NOMO-1 treated with dmso at 0.1 percent for 144 hours (cell line): ENCODE results near the gene TPGS1.
A peak's percentile ranks its signal among the peaks of the same experiment; 100 is the strongest.

ENCODE experiments used
- DNase-seq: peaks from one replicate; lab custom pipeline; 2025; ENCODE audit not compliant: unreplicated experiment; lab: John Stamatoyannopoulos, UW

Gene TPGS1

DNA sequence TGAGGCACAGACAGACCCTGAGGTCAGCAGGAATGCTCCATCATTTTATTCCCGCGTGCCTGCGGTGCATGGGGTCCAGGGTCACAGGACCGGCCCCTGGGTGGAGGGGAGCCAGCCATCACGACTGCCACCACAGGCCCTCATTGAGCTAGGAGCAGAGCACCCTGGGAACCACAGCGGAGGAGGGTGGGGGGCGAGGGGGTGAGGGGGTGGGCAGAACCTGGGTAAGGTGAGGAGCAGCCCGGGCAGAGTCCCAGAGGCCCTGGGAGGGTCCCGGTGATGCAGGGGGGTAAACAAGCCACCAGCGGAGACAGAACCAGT, 12.3 kb upstream of the TPGS1 start:
- no peak for DNase-seq

DNA sequence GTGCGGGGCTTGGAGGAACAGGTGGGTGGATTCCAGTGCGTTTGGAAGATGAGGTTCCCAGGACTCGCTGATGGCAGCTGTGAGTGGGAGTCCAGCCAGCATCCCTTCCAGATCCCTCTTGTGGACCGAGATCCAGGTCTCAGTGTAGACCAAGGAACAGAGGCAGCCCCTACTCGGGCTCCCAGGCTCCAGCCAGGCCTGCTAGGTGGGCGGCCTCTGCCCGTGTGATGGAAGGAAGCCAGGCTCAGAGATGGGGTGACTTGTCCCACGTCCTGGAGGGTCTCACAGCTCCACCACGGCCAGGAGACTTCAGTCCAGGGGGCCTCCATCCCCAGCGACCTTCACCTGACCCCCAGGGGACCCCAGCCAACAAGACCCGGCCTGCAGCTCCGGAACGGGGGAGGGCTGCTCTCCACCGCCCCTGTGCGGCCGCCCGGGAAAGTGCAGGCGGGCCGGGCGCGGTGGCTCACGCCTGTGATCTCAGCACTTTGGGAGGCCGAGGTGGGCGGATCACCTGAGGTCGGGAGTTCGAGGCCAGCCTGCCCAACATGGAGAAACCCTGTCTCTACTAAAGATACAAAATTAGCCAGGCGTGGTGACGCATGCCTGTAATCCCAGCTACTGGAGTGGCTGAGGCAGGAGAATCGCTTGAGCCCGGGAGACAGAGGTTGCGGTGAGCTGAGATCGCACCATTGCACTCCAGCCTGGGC, 11.7 kb upstream of the TPGS1 start:
- no peak for DNase-seq

DNA sequence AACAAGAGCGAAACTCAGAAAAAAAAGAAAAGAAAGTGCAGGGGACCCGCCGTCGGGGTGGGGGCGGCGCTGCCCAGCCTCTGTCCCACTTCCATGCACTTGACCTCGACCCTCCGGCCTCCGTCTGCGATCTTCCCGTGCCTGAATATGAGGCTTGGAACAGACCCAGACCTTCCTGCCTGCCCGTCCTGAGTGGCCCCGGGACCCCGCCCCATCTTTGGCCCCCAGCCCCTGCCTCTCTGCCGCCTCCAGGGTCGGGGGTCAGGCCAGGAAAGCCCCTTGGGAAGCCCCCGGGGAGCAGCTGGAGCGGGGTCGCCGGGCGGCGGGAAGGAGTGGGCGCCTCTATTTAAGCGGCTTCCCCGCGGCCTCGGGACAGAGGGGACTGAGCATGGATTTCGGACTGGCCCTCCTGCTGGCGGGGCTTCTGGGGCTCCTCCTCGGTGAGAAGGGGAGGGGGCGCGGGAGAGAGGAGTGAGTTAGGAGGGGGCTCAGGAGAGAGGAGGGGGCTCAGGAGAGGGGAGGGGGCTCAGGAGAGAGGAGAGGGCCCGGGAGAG, 11.1 kb upstream of the TPGS1 start, which contains the start of gene MADCAM1:
Gene MADCAM1, plus strand, starts transcription at position 375 of the 554 bp plus-strand sequence. Its CDS starts 14 bp downstream, at position 389.
- no peak for DNase-seq

DNA sequence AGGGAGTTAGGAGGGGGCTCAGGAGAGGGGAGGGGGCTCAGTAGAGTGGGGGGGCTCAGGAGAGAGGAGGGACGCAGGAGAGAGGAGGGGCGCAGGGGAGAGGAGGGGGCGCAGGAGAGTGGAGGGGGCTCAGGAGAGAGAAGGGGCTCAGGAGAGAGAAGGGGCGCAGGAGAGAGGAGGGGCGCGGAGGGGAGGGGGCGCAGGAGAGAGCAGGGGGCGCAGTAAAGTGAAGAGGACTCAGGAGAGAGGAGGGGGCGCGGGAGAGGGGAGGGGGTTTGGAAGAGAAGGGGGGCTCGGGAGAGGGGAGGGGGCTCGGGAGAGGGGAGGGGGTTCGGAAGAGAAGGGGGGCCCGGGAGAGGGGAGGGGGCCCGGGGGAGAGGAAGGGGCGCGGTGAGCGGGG, 10.3 kb upstream of the TPGS1 start:
- no peak for DNase-seq

DNA sequence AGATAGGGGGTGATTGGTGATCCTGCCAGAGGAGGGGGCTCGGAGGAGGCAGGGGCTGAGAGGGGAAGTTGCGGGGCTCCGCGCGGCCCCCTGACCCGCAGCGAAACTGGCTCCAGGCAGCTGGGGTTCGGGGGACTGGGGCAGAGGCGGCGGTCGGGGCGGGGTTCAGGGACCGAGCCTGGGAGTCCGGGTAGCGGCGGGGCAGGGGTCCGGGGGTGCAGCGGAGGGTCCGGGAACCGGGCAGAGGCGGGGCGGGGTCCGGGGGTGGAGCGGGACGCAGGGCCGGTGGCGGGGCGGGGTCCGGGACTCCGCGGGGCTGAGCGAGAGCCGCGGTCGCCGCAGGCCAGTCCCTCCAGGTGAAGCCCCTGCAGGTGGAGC, 9.8 kb upstream of the TPGS1 start:
- no peak for DNase-seq

DNA sequence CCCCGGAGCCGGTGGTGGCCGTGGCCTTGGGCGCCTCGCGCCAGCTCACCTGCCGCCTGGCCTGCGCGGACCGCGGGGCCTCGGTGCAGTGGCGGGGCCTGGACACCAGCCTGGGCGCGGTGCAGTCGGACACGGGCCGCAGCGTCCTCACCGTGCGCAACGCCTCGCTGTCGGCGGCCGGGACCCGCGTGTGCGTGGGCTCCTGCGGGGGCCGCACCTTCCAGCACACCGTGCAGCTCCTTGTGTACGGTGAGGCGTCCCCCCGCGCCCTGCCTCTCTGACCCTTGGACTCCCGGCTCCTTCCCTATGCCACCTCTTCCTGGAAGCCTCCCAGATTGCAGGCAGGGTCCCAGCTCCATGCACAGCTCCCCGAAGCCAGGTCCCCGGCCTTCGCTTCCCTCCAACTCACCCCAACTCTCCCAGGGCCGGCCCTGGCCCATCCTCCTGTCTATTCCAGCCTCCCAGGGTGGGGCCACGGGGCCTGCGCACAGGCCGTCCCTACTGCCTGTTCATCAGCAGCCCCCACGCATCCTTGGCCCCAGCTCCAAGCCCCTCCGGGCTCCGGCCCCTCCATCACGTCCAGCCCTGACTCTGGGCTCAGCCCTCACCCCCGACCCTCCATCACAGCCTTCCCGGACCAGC, 9.3 kb upstream of the TPGS1 start:
- no peak for DNase-seq

DNA sequence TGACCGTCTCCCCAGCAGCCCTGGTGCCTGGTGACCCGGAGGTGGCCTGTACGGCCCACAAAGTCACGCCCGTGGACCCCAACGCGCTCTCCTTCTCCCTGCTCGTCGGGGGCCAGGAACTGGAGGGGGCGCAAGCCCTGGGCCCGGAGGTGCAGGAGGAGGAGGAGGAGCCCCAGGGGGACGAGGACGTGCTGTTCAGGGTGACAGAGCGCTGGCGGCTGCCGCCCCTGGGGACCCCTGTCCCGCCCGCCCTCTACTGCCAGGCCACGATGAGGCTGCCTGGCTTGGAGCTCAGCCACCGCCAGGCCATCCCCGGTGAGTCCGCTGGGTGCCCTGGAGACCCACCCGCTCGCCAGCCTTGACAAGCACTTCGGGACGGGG, 8.8 kb upstream of the TPGS1 start:
- DNase-seq, result no peak

DNA sequence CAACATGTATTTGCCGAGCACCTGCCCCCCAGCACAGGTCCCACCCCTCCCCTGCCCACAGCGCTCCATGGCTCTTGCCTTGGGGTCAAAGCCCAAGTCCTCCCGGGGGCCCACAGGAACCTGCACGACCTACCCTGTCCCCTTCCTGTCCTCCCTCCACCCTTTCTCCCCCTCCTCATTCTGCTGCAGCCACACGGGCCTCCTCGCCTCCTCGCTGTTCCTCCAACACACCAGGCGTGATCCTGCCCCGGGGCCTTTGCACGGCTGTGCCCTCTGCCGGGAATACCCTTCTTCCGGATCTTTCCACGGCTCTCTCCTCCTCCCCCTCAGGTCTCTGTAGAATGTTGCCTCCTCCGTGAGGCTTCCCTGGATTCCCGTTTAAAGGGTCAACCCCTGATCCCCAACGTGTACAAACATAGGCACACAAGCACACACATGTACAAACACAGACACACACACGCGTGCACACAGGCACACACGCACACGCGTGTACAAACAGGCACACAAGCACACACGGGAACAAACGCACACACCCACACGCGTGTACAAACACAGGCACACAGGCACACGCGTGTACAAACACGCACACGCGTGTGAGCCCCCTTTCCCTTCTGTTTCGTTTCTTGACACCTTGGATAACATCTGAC, 8.2 kb upstream of the TPGS1 start:
- no peak for DNase-seq

DNA sequence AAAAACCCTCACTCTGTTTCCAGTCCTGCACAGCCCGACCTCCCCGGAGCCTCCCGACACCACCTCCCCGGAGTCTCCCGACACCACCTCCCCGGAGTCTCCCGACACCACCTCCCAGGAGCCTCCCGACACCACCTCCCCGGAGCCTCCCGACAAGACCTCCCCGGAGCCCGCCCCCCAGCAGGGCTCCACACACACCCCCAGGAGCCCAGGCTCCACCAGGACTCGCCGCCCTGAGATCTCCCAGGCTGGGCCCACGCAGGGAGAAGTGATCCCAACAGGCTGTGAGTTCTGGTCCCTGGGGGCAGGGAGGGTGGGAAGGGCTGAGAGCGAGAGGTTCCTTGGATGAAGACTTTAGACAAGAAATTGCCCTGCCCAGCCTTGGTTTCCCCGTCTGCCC, 5.7 kb upstream of the TPGS1 start:
- no peak for DNase-seq

DNA sequence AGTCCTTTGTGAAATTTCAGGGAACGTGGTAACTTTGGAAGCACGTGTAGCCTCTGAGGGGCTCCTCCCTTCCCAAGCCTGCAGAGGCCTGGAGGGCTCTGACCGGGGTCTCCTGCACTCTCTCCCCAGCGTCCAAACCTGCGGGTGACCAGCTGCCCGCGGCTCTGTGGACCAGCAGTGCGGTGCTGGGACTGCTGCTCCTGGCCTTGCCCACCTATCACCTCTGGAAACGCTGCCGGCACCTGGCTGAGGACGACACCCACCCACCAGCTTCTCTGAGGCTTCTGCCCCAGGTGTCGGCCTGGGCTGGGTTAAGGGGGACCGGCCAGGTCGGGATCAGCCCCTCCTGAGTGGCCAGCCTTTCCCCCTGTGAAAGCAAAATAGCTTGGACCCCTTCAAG, 2.7 kb upstream of the TPGS1 start:
- DNase-seq, result no peak

DNA sequence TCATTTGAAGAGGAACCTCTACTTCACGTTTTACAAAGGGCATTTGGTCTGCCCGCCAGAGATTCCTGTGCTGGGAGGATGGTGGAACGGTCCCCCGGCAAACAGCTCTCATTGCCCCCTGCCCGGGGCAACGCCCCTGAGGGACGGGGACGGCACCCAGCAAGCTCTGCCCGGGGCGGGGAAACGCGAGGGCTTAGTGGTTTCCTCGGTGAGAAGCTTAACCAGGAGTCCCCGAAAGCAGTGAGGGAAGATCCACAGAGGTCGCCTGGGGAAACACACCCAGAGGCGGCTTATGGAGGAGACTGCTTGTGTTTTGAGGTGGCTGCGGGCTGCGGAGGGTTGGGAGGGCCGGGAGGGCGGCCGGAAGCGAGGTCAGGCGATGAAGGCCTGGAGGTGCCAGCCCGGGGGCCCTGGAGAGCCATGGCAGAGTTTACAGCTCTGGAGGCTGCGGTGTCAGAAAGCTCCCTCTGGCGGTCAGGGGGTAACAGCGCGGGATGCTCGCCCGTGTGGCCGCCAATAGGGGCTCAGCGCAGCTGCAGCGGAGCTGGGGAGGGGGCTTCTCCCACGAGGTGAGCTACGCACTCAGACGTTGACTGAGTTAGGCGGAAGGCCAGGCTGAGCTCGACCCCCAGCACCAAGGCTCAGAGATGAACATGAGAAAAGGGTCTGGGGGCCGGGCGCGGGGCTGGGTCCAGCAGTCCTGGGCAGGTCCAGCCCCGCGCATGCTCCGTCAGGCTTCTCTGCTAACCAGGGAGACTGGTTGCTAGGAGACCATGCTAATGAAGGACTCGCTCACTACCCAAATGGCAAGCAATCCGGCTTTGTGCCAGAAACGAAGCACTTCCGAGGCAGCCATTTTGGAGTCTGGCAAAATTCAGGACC, 652 bp upstream of the TPGS1 start:
- DNase-seq, result peak; percentile 95

DNA sequence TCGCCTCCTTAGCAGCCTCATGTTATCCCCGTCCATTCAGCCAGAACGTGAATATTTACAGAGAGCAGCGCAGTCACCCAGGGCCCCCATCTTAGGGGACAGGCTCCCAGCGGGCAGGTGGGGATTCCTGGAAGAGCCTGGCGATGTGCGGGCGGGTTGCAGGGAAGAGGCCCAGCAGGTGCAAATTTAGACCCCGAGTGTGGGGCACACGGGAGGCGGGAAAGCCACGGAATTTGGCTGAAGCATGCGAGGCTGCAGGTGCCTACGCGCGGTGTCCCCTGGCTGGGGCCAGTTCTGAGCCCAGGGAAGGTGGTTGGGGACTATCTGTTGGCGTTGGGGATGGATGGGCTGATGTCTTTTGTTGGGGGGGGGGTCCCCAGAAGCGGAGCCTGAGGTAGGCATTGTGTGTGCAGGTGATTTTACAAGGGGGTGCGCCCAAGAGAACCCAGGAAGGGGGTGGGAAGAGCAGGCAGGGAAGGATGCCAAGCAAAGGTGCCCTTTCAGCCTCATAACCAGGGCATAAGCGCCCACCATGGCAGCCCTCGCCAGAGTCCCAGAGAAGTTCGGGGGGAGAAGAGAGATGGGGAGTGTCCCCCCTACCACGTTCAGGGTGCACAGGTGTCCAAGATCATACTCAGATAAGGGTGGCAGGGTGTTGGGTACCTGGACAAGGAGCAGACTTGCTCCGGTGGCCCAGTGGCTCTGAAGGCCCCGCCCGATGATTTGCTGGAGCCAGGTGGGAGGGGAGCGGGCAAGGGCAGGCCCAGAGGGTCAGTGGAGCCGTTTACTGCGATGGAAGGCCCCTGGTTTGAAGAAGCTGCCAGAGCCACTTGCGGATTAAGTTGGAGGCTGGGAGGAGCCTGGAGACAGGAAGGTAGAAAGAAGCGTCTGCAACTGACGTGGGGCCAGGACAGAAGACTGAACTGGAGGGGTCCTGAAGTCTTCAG, 1.2 kb downstream of the TPGS1 start:
- DNase-seq, result no peak

DNA sequence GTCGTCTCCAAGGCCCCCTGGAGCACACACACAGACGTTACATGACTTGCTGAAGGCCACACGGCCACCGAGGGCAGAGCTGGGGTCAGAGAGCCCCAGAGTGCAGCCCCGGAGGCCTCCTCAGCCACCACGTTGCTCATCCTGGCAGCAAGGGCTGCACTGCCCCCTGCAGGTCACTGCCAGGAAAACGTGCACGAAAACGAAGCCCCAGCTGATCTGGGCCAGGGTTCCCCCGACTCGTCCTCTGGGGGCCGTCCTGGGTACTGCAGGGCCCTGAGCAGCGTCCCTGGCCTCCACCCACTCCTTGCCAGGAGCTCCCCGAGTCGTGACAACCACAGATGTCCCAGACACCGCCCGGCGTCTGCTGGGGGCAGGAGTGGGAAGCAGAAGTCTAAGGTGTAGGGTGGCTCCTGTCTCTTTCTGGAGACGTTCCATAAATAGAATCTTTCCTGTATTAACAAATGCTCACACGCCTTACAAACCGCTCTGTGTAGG, 3.4 kb downstream of the TPGS1 start:
- DNase-seq, result peak; percentile 89

DNA sequence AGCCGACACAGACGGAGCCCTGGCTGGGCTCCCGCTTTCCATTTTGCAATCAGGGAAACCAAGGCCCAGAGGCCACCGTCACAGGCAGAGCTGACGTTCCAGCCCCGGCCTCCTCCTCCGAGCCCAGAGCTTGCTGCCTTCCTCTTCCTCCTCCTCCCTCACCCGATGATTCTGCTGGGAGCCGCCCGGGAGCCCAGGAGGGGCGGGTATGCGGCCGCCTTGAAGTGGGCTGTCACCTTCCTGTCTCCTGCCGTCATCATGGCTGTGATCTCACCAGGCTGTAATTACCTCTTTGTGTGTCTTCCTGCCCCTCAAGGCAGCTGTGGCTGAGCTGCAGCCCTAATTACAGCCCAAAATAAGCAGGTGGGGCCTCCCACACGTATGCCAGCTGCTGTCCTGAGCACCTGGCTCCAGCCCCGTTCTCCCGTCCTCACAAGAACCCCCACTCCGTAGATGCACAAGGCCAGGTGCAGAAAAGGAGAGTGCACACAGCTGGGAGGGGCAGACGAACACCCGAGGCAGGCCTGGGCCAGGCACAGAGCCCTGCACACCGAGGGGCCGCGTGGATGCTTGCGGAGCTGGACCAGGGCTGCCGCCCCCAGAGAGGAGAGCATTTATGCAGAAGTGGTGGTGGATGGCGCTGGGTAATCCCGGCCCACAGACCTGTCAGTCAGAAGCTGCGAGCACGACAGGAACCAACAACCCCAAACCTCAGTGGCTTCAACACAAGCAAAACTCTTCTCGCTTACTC, 4.0 kb downstream of the TPGS1 start:
- DNase-seq, result peak; percentile 79

DNA sequence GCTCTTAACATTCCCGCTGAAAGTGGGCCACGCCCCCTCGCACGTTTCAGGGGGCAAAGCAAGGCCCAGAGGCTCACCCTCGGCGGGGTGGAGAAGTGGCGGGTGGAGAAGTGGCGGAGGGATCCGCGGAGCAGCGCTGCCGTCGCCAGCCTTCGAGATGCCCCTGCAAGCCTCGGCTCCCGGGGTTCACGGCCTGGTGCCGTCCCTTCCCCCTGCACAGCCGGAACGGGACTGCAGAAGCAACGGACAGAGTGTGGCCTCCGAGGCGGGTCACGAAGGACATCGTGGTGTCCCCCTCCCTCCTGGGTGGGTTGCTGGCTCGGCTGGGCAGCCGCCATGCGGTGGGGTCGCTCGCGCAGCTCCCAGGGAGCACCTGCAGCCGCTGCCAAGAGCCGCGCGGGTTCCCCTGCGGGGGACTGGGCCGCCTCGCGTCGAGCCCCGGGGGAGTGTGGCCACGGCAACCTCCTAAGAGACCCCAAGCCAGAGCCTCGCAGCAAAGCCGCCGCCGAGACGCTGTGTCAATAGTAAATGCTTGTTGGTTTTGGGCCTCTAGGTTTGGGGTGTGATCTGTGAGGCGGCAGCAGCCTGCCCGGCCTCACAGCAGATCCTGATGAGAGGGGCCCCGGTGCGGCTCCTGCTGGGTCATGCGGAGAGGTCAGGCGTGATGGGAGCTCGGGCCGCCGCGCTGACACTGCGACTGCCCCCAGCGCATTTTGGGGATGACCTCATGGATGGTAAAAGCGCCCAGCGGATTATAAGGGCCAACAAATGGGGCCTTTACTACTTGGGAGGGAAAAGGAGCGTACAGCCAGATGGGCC, 5.5 kb downstream of the TPGS1 start:
- DNase-seq, result no peak

DNA sequence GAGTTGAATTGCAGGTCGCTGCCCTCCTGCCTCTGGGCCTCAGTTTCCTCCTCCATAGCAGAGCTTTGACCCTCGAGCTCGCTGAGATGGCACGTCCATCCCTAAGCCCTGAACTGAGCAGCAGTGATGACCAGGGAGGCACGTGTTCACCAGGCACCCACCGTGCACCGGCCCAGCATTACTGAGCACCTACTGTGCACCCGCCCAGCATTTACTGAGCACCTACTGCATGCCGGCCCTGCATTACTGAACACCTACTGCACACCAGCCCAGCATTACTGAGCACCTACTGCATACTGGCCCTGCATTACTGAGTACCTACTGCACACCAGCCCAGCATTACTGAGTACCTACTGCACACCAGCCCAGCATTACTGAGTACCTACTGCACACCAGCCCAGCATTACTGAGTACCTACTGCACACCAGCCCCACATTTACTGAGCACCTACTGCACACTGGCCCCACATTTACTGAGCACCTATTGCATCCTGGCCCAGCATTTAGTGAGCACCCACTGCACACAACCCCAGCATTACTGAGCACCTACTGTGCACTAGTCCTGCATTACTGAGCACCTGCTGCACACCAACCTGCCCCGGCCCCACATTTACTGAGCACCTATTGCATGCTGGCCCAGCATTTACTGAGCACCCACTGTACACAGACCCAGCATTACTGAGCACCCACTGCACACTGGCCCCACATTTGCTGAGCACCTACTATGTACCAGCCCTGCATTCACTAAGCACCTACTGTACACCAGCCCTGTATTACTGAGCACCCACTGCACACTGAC, 6.3 kb downstream of the TPGS1 start:
- DNase-seq, result no peak

DNA sequence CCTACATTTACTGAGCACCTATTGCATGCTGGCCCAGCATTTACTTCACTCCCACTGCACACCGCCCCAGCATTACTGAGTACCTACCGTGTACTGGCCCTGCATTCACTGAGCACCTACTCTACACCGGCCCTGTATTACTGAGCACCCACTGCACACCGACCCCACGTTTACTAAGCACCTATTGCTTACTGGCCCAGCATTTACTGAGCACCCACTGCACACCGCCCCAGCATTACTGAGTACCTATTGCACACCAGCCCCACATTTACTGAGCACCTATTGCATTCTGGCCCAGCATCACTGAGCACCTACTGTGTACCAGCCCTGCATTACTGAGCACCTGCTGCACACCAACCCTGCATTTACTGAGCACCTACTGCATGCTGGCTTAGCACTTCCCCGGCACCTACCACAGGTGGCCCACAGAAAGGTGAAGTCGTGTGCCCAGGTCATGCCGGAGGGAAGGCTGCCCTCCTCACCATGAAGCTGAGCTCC, 6.9 kb downstream of the TPGS1 start:
- no peak for DNase-seq
